Mesenchymal stem cell (in vitro differentiated cells and primary cell): ENCODE results near the gene ANKRD12.

ENCODE experiments used
- DNase-seq: peaks from one replicate; pipeline ENCODE4 v3.0.0-alpha.2; 2013
- H2AFZ ChIP-seq: one replicate; pipeline ENCODE4 v1.6.1; 2013; ENCODE audit warnings: low read depth, mild to moderate bottlenecking, control low read depth, inconsistent platforms, low read length, moderate library complexity
- H2AK5ac ChIP-seq: 2 replicates; pipeline ENCODE4 v1.6.1; 2013; ENCODE audit warnings: low read length, moderate library complexity, mild to moderate bottlenecking, inconsistent platforms; ENCODE audit not compliant: severe bottlenecking
- H2BK120ac ChIP-seq: one replicate; pipeline ENCODE4 v1.6.1; 2013; ENCODE audit warnings: low read depth, mild to moderate bottlenecking, inconsistent platforms, low read length, moderate library complexity
- H2BK12ac ChIP-seq, 2 experiments: one replicate each; pipeline ENCODE4 v1.6.1; 2013; ENCODE audit warnings: inconsistent platforms in 2 of 2, low read length in 2 of 2, mild to moderate bottlenecking in 2 of 2, moderate library complexity in 2 of 2, control low read depth in 1 of 2
- H2BK15ac ChIP-seq: one replicate; pipeline ENCODE4 v1.6.1; 2013; ENCODE audit warnings: mild to moderate bottlenecking, low read depth, inconsistent platforms; ENCODE audit not compliant: poor library complexity, severe bottlenecking
- H2BK5ac ChIP-seq: 2 replicates; pipeline ENCODE4 v1.6.1; 2013; ENCODE audit warnings: low read depth, mild to moderate bottlenecking, low read length, control low read depth, inconsistent platforms; ENCODE audit not compliant: poor library complexity, severe bottlenecking
- H3K14ac ChIP-seq, 2 experiments: one replicate each; pipeline ENCODE4 v1.6.1; 2013; ENCODE audit warnings: inconsistent platforms in 2 of 2, low read length in 2 of 2, control low read depth in 1 of 2, mild to moderate bottlenecking in 1 of 2, moderate library complexity in 1 of 2
- H3K18ac ChIP-seq, 2 experiments: one replicate each; pipeline ENCODE4 v1.6.1; 2013; ENCODE audit warnings: inconsistent platforms in 2 of 2, low read length in 2 of 2, control low read depth in 1 of 2, low read depth in 1 of 2, mild to moderate bottlenecking in 1 of 2
- H3K23ac ChIP-seq, 2 experiments: one replicate each; pipeline ENCODE4 v1.6.1; 2013; ENCODE audit warnings: inconsistent platforms in 2 of 2, low read length in 2 of 2, mild to moderate bottlenecking in 2 of 2, moderate library complexity in 2 of 2, control low read depth in 1 of 2
- H3K27ac ChIP-seq: 2 replicates; pipeline ENCODE4 v1.5.1; 2013; ENCODE audit warnings: mild to moderate bottlenecking, moderate library complexity, low read length, control low read depth, inconsistent platforms; ENCODE audit not compliant: poor library complexity, severe bottlenecking
- H3K27me3 ChIP-seq, 2 experiments: 2 replicates each; pipeline versions ENCODE4 v1.6.1 to v1.7.0; 2013; ENCODE audit warnings: low read length in 2 of 2, mild to moderate bottlenecking in 2 of 2, moderate library complexity in 2 of 2, control low read depth in 1 of 2, inconsistent platforms in 1 of 2; ENCODE audit not compliant: control insufficient read depth in 1 of 2, insufficient read depth in 1 of 2
- H3K36me3 ChIP-seq, 2 experiments: 2 replicates each; pipeline versions ENCODE4 v1.6.1 to v1.7.0; 2013; ENCODE audit warnings: low read length in 2 of 2, control low read depth in 1 of 2, inconsistent platforms in 1 of 2, low read depth in 1 of 2, mild to moderate bottlenecking in 1 of 2; ENCODE audit not compliant: insufficient read depth in 2 of 2, control insufficient read depth in 1 of 2
- H3K4ac ChIP-seq, 2 experiments: one replicate each; pipeline ENCODE4 v1.6.1; 2013; ENCODE audit warnings: inconsistent platforms in 2 of 2, low read length in 2 of 2, mild to moderate bottlenecking in 2 of 2, moderate library complexity in 2 of 2, control low read depth in 1 of 2, low read depth in 1 of 2
- H3K4me1 ChIP-seq: 2 replicates; pipeline ENCODE4 v1.6.1; 2013; ENCODE audit warnings: low read depth, low read length, control low read depth; ENCODE audit not compliant: control insufficient read depth, insufficient read depth
- H3K4me2 ChIP-seq: 2 replicates; pipeline ENCODE4 v1.6.1; 2013; ENCODE audit warnings: low read length, mild to moderate bottlenecking, inconsistent platforms; ENCODE audit not compliant: poor library complexity, severe bottlenecking
- H3K4me3 ChIP-seq, 2 experiments: 2 replicates each; pipeline versions ENCODE4 v1.5.1 to v1.7.0; 2013; ENCODE audit warnings: low read length in 2 of 2, mild to moderate bottlenecking in 2 of 2, control low read depth in 1 of 2, low read depth in 1 of 2; ENCODE audit not compliant: insufficient read depth in 1 of 2
- H3K79me1 ChIP-seq: replicated peaks from 2 replicates; pipeline ENCODE4 v1.6.1; 2013; ENCODE audit warnings: mild to moderate bottlenecking, control low read depth, low read length, inconsistent platforms; ENCODE audit not compliant: poor library complexity, severe bottlenecking
- H3K9ac ChIP-seq: 2 replicates; pipeline ENCODE4 v1.7.0; 2013; ENCODE audit warnings: mild to moderate bottlenecking, low read length, moderate library complexity
- H3K9me3 ChIP-seq: 2 replicates; pipeline ENCODE4 v1.7.0; 2013; ENCODE audit warnings: mild to moderate bottlenecking, low read length; ENCODE audit not compliant: control insufficient read depth
- H4K8ac ChIP-seq: one replicate; pipeline ENCODE4 v1.6.1; 2013; ENCODE audit warnings: inconsistent platforms, mild to moderate bottlenecking, low read length, moderate library complexity
- H4K91ac ChIP-seq: one replicate; pipeline ENCODE4 v1.6.1; 2013; ENCODE audit warnings: mild to moderate bottlenecking, low read length, inconsistent platforms
- WGBS: methylation state at CpG from one replicate; pipeline ENCODE4 v1.1.7; 2013; ENCODE audit warnings: mixed read lengths; 5-methylcytosine and 5-hydroxymethylcytosine counted together

The ANKRD12 gene

DNA sequence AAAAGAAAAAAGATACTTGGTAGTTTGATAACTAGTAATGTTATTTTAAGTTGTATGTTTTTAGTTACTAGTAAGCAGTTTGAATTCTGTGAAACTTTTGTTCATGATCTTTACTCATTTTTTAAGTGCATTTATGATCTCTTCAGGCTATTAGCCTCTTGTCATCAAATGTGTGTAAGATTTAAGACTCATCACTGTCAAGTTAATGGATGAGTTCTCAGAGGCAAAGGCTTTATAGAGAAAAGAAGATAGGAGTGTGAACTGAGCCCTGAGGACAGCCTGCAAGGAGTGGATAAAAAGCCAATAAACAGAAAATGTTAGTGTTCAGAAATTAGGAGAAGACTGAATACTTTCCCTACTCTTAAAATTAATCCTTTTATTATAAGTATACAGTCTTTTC is 20.6 kb upstream of the ANKRD12 start:
- no peak overlapping the region for H4K91ac ChIP-seq
- H3K4me1 ChIP-seq = peaks cover 9% of the 10 kb centered on the region
- no peak overlapping the region for H4K8ac ChIP-seq
- no peak overlapping the region for H2BK120ac ChIP-seq
- no peak overlapping the region for H3K4me2 ChIP-seq
- no peak overlapping the region for H2BK5ac ChIP-seq
- no peak overlapping the region for H3K4ac ChIP-seq
- peak overlapping the region; percentile 45 for H3K27ac ChIP-seq
- H2AK5ac ChIP-seq = no peak overlapping the region
- H3K36me3 ChIP-seq = peaks cover 7 to 32% of the 10 kb centered on the region in 2 experiments
- no peaks in the 10 kb centered on the region for H3K27me3 ChIP-seq
- peak overlapping the region; percentile 65 for H3K9ac ChIP-seq
- no peak overlapping the region for H3K18ac ChIP-seq
- no peak overlapping the region for H2BK12ac ChIP-seq
- no peaks in the 10 kb centered on the region for H3K79me1 ChIP-seq
- H2BK15ac ChIP-seq = no peak overlapping the region
- H3K23ac ChIP-seq = no peak overlapping the region
- H3K4me3 ChIP-seq = no peak overlapping the region
- no peak overlapping the region for H3K14ac ChIP-seq
- H3K9me3 ChIP-seq = no peaks in the 10 kb centered on the region
- no peak for DNase-seq
- H2AFZ ChIP-seq = no peak overlapping the region

DNA sequence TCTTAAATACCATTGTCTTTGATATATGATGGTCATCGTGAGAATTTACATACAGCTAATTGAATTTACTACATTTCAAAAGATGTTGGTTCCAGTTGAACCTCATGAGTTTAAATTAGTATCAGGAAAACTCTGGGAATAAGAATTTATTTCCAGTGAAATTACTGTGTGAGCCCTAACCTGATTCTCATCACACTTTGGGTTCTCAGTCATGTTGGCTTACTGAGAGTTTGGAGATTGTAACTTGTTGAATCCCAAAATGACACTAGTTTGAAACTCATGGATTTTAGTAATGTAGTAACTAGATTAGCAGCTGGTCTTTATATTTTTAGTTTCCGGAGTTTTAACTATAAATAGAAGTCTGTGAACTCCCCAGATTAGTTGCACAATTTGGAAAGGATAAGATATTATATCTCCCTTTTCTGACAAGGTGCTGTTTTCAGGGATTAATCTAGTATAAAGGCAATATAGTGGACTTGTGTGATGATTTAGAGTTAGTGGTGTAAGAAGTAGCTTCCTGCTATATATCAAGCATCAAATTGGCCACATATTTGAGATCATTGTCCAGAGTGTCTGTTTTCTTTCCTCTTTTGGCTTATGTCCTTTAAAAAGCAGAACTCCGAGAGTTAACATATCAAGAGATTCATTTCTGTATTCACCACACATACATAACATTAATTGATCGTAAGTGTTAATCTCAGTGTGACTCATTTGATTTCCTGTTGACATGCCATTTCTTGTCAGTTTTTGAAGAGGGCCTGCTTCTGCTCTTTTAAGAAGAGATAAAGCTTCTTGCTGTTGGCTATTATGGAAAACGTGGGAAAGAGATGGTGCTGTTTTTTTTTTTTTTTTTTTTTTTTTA is 18.4 kb upstream of the ANKRD12 start:
- Histone ChIP-seq H3K36me3 (peaks cover 0 to 44% of the 10 kb centered on the region in 2 experiments), H2BK15ac (no peak overlapping the region), H2AK5ac (no peak overlapping the region), H3K18ac (no peak overlapping the region), H2BK5ac (no peak overlapping the region), H2BK12ac (no peak overlapping the region), H3K23ac (no peak overlapping the region), H3K14ac (no peak overlapping the region), H4K8ac (no peak overlapping the region), H3K9me3 (no peaks in the 10 kb centered on the region), H3K4me3 (peak overlapping the region in 1 of 2 experiments; percentile 69), H3K4me1 (peaks cover 8% of the 10 kb centered on the region), H3K9ac (peak overlapping the region; percentile 65), H2BK120ac (no peak overlapping the region), H3K27ac (no peak overlapping the region), H4K91ac (no peak overlapping the region), H3K4ac (no peak overlapping the region), H2AFZ (no peak overlapping the region), H3K4me2 (no peak overlapping the region), H3K79me1 (no peaks in the 10 kb centered on the region), H3K27me3 (no peaks in the 10 kb centered on the region)
- DNase-seq = peak; percentile 65
- 39% methylated on average over 2 of the region's 5 CpGs for WGBS

GRCh38 chr18:9120796-9121195 is 15.8 kb upstream of the ANKRD12 start:
- H3K14ac ChIP-seq = no peak overlapping the region
- H4K91ac ChIP-seq = no peak overlapping the region
- no peaks in the 10 kb centered on the region for H3K79me1 ChIP-seq
- no peak overlapping the region for H2AK5ac ChIP-seq
- H3K27ac ChIP-seq = no peak overlapping the region
- H2BK5ac ChIP-seq = no peak overlapping the region
- no peaks in the 10 kb centered on the region for H3K9me3 ChIP-seq
- no peak overlapping the region for H2AFZ ChIP-seq
- H3K9ac ChIP-seq = peak overlapping the region; percentile 43
- H2BK12ac ChIP-seq = no peak overlapping the region
- H4K8ac ChIP-seq = no peak overlapping the region
- H2BK120ac ChIP-seq = no peak overlapping the region
- H3K23ac ChIP-seq = no peak overlapping the region
- no peak overlapping the region for H3K4me2 ChIP-seq
- no peak overlapping the region for H3K18ac ChIP-seq
- no peak overlapping the region for H3K4me3 ChIP-seq
- WGBS = 86% methylated on average over 1 of the region's 1 CpG
- H3K4ac ChIP-seq = no peak overlapping the region
- no peaks in the 10 kb centered on the region for H3K27me3 ChIP-seq
- H3K4me1 ChIP-seq = peaks cover 2% of the 10 kb centered on the region
- DNase-seq = no peak
- peaks cover 3 to 63% of the 10 kb centered on the region in 2 experiments for H3K36me3 ChIP-seq
- no peak overlapping the region for H2BK15ac ChIP-seq

- Histone ChIP-seq H2AK5ac (no peak overlapping the region), H2BK12ac (no peak overlapping the region), H3K79me1 (no peaks in the 10 kb centered on the region), H3K9me3 (no peaks in the 10 kb centered on the region), H3K4ac (no peak overlapping the region), H3K4me2 (no peak overlapping the region), H2AFZ (no peak overlapping the region), H3K4me1 (no peaks in the 10 kb centered on the region), H3K36me3 (peaks cover 7 to 90% of the 10 kb centered on the region in 2 experiments), H3K4me3 (no peak overlapping the region), H3K27me3 (no peaks in the 10 kb centered on the region), H3K9ac (no peak overlapping the region), H2BK15ac (no peak overlapping the region), H3K18ac (no peak overlapping the region), H2BK5ac (no peak overlapping the region), H4K91ac (no peak overlapping the region), H3K23ac (no peak overlapping the region), H4K8ac (no peak overlapping the region), H2BK120ac (no peak overlapping the region), H3K14ac (no peak overlapping the region), H3K27ac (no peak overlapping the region)
- no CpG with 5 or more reads among the region's 2 CpGs for WGBS
- no peak for DNase-seq
Measured at GRCh38 chr18:9123520-9123919, 13.1 kb upstream of the ANKRD12 start.
